ENCODE data around the gene UBE3B.

Gene UBE3B

DNA sequence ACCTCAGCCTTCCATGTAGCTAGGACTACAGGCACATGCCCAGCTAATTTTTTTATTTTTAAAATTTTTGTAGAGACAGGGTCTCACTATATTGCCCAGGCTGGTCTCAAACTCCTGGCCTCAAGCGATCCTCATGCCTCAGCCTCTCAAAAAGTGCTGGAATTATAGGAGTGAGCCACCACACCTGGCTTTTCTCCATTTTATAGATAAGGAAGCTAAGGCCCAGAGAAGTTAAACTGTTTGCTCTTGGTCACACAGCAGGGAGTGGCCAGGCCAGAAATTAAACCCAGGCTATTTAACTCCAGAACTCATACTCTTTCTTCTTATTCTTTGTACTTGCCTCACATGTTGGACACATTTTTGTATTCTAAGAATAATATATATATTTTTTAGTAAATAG, 16.5 kb downstream of the UBE3B start:
- no peak for DNase-seq (ENCODE audit: low read depth in 2 of 2)

DNA sequence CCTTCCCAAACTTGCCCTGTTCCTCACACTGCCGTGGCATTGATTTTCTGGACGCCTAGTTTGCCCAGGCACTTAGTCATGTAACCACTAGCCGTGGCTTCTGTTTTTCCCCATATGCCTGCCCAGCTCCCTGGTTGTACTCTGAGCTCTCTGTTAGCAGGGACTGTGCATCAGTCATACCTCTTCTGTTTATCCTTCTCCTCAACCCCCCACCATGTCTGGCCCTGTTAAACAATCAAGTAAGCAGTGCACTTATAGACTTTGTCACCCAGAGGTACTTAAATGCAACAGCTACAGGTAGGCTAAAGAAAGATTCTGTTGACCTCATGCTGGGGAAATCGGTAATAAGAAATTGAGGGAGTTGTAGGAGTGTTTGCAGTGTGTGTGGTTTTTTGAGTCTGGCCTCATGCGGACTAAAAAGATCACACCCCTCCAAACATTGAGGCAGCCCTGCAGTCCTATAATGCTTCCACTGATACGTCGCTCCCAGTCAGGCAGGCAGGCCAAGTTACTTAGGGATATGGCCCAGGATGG, 17.0 kb downstream of the UBE3B start:
- DNase-seq (ENCODE audit: low read depth in 2 of 2) = no peak

DNA sequence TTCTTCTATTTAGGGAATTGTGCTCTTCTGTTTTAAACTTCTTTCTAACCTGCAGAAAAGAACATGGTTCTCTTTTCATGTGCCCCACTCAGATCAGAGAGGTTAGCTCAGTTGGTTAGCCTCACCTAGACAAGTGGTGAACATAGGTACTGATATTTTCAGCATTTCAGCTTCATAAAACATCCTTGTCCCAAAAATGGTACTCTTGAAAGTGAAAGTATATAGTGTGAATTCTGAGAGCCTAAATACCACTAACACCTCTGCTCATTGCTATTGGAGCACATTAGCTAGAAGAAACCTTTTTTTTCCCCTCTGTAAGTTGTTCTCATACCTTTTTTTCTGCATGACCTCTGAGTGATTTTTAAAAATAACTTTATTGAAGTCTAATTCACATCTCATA, 17.6 kb downstream of the UBE3B start:
- no peak for DNase-seq (ENCODE audit: low read depth in 2 of 2)

DNA sequence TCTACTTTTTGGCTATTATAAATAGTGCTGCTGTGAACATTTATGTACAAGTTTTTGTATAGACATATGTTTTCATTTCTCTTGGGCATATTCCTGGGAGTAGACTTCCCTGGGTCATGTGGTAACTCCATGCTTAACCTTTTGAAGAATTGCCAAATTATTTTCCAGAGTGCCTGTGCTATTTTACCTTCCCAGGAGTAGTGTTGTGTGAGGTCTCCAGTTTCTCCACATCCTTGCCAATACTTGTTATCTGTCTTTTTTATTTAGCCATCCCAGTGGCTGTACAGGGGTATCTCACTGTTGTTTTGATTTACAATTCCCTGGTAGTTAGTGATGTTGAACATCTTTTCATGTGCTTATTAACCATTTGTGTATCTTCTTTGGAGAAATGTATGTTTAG, 18.9 kb downstream of the UBE3B start:
- DNase-seq (ENCODE audit: low read depth in 2 of 2) = no peak

DNA sequence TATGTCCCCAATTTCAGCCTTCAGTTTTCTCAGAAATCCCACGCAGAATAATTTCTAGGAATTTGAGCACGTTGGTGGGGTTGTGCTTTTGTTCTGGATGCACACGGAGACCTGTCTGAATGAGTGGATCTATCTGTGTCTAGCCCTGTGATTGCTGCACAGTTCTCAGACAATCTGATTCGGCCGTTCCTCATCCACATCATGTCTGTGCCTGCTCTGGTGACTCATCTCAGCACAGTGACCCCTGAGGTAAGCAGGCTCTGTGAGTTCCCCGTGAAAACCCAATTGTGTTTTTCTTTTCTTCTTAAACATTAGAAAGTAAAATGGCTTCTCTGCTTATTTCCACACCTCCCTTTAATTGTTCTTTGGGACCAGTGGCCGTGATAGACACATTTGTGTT, 20.2 kb downstream of the UBE3B start:
- no peak for DNase-seq (ENCODE audit: low read depth in 2 of 2)

DNA sequence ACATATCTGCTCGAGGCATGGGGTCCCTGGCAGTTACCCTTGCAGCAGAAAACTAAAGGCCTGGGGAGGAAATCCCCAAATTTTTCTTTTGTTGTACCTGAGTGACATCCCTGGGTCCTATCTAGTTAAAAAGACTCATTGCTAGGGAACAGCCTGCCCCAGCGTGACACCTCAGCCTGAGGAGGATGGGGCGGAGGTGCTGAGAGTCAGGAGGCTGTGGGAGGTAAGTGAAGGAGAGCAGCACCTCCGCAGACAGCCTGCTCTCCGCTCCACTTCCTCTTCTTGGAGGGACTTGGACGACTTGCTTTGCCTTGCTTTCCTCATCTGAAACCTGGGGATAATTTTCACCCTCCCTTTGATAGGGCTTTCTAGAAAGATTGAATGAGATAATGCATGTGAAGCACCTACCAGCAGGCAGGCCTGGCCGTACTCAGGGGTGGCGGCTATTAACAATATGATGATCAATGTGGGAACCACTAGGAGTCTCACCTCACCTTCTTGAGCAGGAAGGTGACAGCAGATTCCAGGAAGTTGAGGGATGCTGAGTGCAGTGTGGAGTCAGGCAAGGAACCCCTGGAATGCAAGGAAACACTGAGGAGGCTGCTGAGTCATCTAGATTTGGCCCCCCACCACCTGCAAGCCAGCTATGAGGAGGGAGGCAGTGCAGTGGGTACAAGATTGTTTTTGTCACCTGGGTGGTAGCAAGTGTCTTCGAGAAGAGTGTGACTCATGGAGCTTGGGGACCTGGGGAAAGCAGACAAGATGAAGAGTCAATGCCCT, 23.2 kb downstream of the UBE3B start:
- no peak for DNase-seq (ENCODE audit: low read depth in 2 of 2)

DNA sequence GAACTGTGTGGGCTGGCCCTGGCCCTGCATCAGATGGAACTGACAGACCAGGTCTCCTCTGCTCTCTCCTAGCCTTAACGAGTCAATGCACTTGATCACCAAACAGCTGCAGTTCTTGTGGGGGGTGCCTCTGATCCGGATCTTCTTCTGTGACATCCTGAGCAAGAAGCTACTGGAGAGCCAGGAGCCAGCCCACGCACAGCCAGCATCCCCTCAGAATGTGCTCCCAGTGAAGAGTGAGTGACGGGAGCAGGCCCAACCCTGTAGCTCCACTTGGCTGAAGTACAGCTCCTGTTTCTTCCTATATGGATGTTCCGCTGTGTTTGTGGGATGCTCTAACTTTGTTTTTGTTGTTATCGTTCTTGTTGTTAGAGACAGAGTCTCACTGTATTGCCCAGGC, 23.9 kb downstream of the UBE3B start:
- DNase-seq (ENCODE audit: low read depth in 2 of 2) = no peak

DNA sequence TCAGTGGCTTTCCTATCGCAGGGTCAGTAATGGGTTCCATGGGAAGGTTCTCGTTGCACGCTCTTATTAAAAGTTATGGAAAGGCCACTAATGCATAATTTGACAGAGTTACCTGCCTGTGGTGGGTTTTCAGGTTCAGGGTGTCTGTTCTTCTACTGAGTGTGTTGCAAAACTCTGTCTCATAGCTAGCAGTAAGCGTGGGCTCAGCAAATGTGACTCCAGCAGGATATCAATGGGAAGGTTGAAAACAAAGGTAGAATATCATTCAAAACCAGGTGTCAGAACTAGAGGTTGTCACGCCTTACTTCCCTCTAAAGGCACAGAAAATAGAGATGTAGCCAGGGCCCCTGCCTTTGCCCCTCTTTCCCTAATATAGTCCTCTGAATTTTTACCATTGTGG, 24.9 kb downstream of the UBE3B start:
- DNase-seq (ENCODE audit: low read depth in 2 of 2) = no peak

DNA sequence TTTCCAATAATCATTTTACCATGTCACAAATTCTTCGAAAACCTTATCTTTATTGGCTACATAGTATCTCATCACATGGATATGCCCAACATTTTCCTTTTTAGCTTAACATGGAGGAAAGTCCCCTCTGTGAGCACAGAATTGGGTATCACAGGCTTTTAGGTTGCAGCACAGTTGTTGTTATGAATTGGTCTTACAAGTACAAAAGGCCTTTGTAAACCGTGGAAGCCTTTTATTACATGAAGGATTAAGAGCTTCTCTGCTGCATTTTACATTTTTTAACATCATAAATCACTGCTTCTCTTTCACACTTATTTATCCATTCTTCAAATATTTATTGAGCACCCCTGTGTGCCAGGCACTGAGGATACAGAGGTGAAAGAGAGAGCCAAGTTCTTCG, 26.2 kb downstream of the UBE3B start:
- no peak for DNase-seq (ENCODE audit: low read depth in 2 of 2)

DNA sequence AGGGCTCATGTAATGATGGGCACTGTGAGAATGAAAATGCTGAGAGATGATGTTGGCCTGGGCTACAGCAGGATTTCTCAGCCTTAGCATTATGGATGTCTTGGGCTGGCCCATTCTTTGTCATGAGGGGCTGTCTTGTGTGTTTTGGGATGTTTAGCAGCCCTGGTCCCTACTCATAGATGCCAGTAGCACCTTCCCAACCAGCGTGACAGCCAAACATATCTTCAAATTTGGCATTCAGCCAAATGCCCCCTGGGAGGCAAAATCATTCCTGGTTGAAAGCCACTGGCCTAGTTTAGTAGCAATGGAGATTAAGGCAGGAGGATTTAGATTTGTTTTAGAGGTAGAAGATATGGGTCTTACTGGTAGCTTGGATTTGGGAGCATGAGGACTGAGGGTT, 26.6 kb downstream of the UBE3B start:
- no peak for DNase-seq (ENCODE audit: low read depth in 2 of 2)

DNA sequence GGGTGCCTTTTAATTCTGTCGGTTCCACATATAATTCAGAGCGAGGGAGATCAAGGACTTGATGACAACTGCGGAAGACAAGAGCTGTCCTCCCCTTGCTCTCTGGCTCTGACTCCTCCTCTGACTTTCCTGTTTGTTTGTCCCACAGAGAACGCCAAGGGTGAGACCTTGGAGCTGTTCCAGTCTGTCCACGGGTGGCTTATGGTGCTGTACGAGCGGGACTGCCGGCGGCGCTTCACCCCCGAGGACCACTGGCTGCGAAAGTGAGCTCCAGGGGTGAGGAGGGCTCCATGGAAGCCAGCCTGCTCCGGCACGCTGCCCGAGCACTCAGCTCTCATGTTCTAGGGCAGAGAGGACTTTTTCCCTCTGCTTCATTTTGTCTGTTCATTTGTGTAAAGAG, 32.8 kb downstream of the UBE3B start:
- DNase-seq (ENCODE audit: low read depth in 2 of 2) = no peak

DNA sequence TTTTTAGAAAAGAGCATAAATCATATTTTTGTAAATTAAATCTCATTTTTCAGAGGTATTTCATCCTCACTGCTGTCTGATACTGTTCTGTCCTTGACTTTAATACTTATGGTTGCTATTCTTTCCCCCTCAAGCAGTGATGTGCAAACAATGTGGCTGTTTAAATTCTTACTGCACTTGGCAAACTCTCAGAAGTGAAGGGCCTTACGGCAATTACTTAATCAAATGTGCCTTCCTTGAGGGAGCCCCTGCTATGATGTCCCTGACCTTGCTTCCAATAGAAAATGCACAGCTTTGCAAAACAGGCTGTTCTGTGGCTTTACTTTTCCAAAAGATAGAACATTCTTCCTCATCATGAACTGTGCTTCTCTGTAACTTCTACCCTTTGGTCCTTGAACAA, 35.2 kb downstream of the UBE3B start:
- DNase-seq (ENCODE audit: low read depth in 2 of 2) = no peak

DNA sequence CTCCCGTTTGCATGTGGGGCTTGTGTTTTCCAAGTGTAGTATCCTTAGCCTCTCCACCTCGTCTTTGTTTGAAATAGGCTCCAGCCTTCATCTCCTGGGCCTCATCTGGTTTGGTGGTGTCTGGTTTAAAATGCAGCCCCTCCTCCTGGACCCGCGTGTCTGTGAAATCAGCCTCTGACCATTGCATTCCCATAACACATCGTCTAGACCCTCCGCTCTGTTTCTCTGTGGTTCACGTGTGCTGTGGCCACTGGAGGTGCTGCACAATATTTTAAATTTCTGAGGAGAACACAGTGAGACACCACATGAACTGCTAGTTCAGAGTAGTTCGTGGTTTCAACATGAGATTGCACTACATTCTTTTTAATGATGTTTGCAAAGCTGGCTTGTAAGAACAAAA, 35.6 kb downstream of the UBE3B start:
- no peak for DNase-seq (ENCODE audit: low read depth in 2 of 2)

DNA sequence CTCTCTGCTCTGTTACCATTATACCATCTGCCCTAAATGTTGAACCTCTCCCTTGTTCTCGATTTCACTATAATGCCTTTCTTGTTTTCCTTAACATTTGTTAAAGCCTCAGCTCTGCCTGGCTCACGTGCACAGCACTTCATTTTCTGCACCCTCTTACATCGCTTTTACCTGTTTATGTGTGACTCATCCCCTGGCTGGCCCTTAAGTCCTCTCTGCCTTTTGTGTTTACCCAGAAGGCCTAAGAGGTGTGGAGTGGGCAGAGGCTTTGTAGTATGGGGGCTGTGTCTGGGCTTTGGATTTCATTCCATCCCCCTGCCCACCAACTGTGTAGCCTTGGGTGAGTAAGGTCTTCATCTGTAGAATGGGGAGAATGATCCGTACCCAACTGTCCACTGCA, 36.5 kb downstream of the UBE3B start:
- DNase-seq (ENCODE audit: low read depth in 2 of 2) = no peak

DNA sequence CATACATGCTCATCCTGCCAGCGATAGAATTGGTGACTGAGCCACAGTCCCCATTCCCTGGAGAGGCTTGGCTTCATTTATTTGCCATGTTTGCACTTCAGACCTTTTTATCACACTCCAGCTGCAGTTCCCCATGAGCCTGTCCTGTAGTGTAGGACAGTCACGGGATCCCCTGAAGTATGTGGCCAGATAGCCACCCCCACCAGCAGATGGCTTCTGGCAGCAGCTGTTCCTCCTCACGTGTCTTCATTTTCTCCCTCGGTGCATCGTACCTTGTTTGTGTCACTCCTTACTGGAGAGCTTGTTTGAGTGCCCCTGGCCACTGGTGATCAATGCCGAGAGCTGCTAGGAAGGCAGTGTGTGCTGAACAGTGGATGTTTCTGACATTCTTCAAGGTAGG, 40.2 kb downstream of the UBE3B start:
- DNase-seq (ENCODE audit: low read depth in 2 of 2) = no peak

DNA sequence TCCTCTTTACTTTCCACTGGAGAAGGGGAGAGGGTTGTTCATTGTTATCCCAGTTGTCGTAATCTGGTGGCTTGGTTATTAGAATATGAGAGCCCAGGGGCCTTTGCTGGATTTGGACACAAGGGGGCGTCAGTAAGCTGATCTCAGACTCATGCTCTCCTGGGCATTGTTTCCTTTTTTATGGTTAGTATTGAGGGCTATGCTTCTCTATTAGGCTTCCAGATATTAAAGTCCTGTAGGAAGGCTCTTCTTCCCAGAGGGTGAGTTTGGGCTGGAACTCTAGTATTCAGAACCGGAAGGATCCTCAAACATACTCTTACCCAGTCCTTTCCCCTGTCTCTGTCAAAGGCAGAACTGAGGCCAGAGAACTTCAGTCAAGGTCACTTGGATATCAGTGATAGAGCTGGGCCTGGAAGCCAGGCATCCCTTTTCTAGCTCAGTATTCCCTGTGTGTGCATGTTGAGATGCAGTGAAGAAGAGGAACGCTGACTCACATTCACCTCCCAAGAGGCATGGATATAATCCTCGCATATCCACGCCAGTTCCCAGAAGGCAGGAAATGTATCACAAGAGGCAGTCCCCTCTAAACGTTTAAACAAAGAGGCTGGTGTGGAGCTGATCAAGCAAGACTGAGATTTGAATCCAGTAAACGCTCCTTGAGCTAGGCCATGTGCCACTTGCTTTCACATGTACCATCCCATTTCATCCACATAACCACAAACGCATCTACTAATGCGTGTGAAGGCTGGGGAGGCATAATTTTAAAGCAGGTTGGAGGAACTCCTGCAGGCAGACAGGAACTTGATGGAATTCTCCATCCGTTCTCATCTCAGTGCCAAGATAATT, 41.6 kb downstream of the UBE3B start:
- peak; percentile 77 to 78 for DNase-seq (ENCODE audit: low read depth in 2 of 2)

DNA sequence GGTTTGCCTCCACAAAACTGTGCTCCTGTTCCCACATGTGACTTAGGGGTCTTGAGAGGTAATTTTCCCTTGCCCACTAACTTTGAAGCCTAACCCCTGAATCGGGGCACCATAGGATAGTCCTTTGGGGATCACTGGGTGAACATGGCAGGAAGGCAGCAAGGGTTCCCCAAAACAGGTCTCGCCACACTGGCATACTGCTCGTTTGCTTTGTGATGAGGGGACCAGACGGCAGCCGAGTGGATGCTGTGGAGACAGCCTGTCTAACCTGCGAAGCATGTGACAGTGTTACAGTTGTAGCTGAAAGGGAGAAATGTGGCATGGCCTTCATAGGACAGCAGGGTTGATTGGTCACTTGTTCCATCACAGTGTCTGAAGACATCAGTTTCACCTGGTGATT, 42.4 kb downstream of the UBE3B start:
- DNase-seq (ENCODE audit: low read depth in 2 of 2) = no peak

DNA sequence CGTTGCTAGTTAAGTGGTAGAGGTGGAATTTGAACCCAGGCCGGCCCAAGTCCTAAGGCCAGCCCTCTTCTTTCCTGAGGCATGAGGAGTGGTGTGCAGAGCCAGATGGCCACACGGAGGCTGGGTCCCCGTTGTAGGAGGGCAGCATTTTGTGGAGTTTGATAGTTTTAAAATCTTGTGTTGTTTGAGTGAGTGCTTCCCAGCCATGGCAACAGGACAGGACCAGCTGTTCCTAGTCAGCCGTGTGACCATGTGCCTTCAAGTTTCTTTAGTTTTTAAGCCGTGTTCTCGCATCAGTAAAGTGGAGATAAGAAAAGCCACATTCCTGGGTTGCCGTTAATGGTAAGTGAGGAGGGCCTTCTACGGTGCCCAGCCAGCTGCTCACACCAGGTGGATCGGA, 44.4 kb downstream of the UBE3B start:
- no peak for DNase-seq (ENCODE audit: low read depth in 2 of 2)

DNA sequence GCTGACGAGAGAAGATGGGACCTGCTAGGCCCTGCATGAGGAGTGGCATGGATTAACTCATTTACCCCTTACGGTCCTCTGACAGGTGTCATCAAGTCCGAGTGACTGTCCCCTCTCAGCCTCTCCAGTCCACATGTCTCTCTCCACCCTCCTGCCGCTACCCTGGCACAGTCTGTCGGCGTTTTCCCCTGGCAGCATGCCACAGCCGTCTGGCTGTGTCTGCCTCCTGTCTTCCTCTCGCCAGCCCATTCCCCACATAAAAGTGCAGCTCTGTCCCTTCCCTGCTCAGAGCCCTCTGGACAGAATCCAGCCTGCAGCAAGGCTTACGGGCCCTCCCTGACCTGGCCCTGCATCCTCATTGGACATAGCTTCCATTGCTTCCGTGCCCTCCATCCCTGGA, 45.6 kb downstream of the UBE3B start:
- DNase-seq (ENCODE audit: low read depth in 2 of 2) = no peak

DNA sequence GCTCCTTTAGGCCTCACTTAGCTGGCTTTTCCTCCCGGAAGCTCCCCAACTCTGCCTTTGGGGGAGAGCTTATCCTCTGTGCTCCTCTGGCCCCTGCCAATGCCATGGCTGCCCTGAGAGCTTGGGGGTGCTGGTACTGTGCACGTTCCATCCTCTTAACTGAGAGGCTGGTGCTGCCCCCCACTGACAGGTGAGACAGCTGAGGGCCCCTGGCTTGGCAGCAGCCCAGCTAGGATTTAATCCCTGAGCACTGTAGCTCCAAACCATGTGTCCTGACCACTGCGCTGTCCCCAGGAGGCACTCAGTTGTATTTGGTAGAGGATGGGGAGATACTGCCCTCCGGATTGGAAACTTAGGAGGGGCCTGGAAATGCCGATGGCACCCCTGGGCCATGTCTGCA, 46.1 kb downstream of the UBE3B start:
- DNase-seq (ENCODE audit: low read depth in 2 of 2) = no peak

DNA sequence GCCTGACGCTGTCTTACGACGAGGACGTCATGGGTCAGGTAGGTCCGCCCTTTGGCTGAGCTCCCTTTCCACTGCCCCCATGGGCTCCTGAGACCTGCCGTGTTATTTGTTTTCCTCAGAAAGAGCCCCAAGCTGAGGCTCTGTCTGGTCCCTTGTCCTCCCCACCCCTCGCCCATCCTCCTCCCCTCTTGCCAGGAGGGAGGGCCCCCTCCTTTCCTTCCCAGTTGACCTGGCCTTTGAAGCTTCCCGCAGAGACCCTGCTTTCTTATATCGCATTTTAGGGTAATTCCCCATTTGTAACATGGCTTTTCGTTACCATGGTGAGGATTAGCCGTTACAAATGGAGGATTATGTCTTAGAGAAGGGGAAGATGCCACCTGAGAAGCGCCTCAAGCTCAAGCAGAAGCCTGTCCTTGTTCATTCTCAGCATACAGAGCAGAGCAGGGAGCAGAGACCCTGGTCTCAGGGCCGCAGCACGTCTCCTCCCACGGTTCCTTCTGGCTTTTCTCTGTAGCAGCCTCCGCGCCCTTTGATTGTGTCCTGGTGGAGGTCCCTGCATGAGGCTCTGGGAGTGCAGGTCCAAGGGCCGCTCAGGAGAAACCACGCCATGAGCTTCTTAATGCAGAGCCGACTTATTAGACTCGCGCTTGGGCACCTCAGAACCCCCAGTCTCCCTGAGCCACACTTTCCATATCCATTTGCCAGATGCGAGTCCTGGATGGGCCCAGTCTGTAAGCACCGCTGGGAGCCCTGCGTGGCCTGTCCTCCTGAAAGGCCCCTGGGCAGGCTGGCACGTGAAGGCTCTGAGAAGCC, 47.2 kb downstream of the UBE3B start:
- DNase-seq (ENCODE audit: low read depth in 2 of 2) = no peak

DNA sequence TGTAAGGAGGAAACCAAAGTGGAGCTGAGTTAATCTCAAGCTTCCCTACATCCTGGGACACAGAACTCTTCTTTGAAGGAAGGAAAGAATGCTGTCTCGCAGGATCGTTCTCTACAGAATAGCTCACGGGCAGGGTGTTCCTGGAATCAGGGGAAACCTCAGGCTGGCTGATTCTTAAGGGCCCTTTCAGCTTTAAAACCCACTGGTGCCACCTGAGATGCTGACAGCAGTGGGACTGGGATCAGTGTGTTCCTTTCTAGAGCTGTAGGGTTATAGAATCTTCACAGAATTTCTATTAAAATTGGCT, 47.8 kb downstream of the UBE3B start:
- no peak for DNase-seq (ENCODE audit: low read depth in 2 of 2)
